Measurements from ENCODE around the gene ALOXE3.

The ALOXE3 gene

GRCh38 chr17:8075574-8076342, 42.6 kb downstream of the ALOXE3 start:
- TF ChIP-seq FOXP2 (optimal IDR thresholded peaks at IDR 0.05; ENCODE audit: borderline replicate concordance, extremely low read depth, extremely low read length, insufficient read depth): no peak
- TF ChIP-seq TAF1 (IDR thresholded peaks at IDR 0.05; ENCODE audit: borderline replicate concordance, insufficient read depth, low read length): no peak
- no peak for TF ChIP-seq SIN3A (IDR thresholded peaks at IDR 0.05; ENCODE audit: borderline replicate concordance, insufficient read depth, low read length)
- TF ChIP-seq REST (IDR thresholded peaks at IDR 0.05; ENCODE audit: insufficient read depth in 1 of 2, low read depth in 2 of 2, low read length in 2 of 2): no peak
- TF ChIP-seq POLR2AphosphoS5 (IDR thresholded peaks at IDR 0.05; ENCODE audit: low read depth, low read length): no peak

- TF ChIP-seq POLR2AphosphoS5 (IDR thresholded peaks at IDR 0.05; ENCODE audit: low read depth, low read length): no peak
- TF ChIP-seq REST (IDR thresholded peaks at IDR 0.05; ENCODE audit: insufficient read depth in 1 of 2, low read depth in 2 of 2, low read length in 2 of 2): no peak
- TF ChIP-seq FOXP2 (optimal IDR thresholded peaks at IDR 0.05; ENCODE audit: borderline replicate concordance, extremely low read depth, extremely low read length, insufficient read depth): no peak
- no peak for TF ChIP-seq SIN3A (IDR thresholded peaks at IDR 0.05; ENCODE audit: borderline replicate concordance, insufficient read depth, low read length)
- no peak for TF ChIP-seq TAF1 (IDR thresholded peaks at IDR 0.05; ENCODE audit: borderline replicate concordance, insufficient read depth, low read length)
Observed at GRCh38 chr17:8075081-8075480, 43.2 kb downstream of the ALOXE3 start.

- no peak for TF ChIP-seq SIN3A (IDR thresholded peaks at IDR 0.05; ENCODE audit: borderline replicate concordance, insufficient read depth, low read length)
- TF ChIP-seq TAF1 (IDR thresholded peaks at IDR 0.05; ENCODE audit: borderline replicate concordance, insufficient read depth, low read length): no peak
- no peak for TF ChIP-seq FOXP2 (optimal IDR thresholded peaks at IDR 0.05; ENCODE audit: borderline replicate concordance, extremely low read depth, extremely low read length, insufficient read depth)
- no peak for TF ChIP-seq POLR2AphosphoS5 (IDR thresholded peaks at IDR 0.05; ENCODE audit: low read depth, low read length)
- no peak for TF ChIP-seq REST (IDR thresholded peaks at IDR 0.05; ENCODE audit: insufficient read depth in 1 of 2, low read depth in 2 of 2, low read length in 2 of 2)
Observed at GRCh38 chr17:8074554-8074953, 43.8 kb downstream of the ALOXE3 start.

- TF ChIP-seq FOXP2 (optimal IDR thresholded peaks at IDR 0.05; ENCODE audit: borderline replicate concordance, extremely low read depth, extremely low read length, insufficient read depth): peak; percentile 31
- TF ChIP-seq REST (IDR thresholded peaks at IDR 0.05; ENCODE audit: insufficient read depth in 1 of 2, low read depth in 2 of 2, low read length in 2 of 2): no peak
- no peak for TF ChIP-seq SIN3A (IDR thresholded peaks at IDR 0.05; ENCODE audit: borderline replicate concordance, insufficient read depth, low read length)
Observed at GRCh38 chr17:8073627-8074484, 44.5 kb downstream of the ALOXE3 start.

All from PFSK-1 (cell line).